SU-DHL-6 (cell line): ENCODE measurements around the gene PDGFC.

Source experiments
- H2AFZ ChIP-seq: fragments of 200-600 bp; sonication (generic); 2 replicates; pipeline ENCODE4 v1.6.1; 2014; ENCODE audit warnings: low read depth, mild to moderate bottlenecking, moderate library complexity, mixed read lengths, antibody characterized with exemption, low read length; ENCODE audit not compliant: severe bottlenecking
- H3F3A ChIP-seq: fragments of 200-600 bp; shearing (Covaris generic); 2 replicates; pipeline ENCODE4 v1.6.0; 2016; ENCODE audit warnings: antibody characterized with exemption, mild to moderate bottlenecking; ENCODE audit not compliant: insufficient read depth
- H3K27ac ChIP-seq: fragments of 200-600 bp; sonication (generic); 2 replicates; pipeline ENCODE4 v1.5.1; 2016; ENCODE audit warnings: low read depth, mild to moderate bottlenecking, low read length, moderate library complexity, mixed read lengths
- H3K27me3 ChIP-seq: fragments of 200-600 bp; sonication (generic), shearing (Covaris generic); 2 replicates; pipeline ENCODE4 v1.6.0; 2014; ENCODE audit warnings: mild to moderate bottlenecking, low read length
- H3K36me3 ChIP-seq: fragments of 200-600 bp; sonication (generic); 2 replicates; pipeline ENCODE4 v1.6.1; 2014; ENCODE audit warnings: mild to moderate bottlenecking, low read length, mixed read lengths
- H3K4me2 ChIP-seq: fragments of 300-600, 200-600 bp; shearing (Covaris generic), sonication (generic); 2 replicates; pipeline ENCODE4 v1.6.0; 2014; ENCODE audit warnings: low read length, low read depth, mild to moderate bottlenecking; ENCODE audit not compliant: poor library complexity, severe bottlenecking
- H3K4me3 ChIP-seq: fragments of 200-600 bp; sonication (generic); 2 replicates; pipeline ENCODE4 v1.5.1; 2014; ENCODE audit warnings: antibody characterized with exemption, low read length, mild to moderate bottlenecking, mixed read lengths; ENCODE audit not compliant: insufficient read depth, poor library complexity, severe bottlenecking
- H3K79me2 ChIP-seq: fragments of 200-600 bp; sonication (generic); 2 replicates; pipeline ENCODE4 v1.6.1; 2014; ENCODE audit warnings: mild to moderate bottlenecking, low read length, moderate library complexity; ENCODE audit not compliant: insufficient read depth
- H3K9ac ChIP-seq: fragments of 200-600 bp; sonication (generic); 2 replicates; pipeline ENCODE4 v1.7.0; 2014; ENCODE audit warnings: mild to moderate bottlenecking, low read length
- H3K9me2 ChIP-seq: fragments of 200-600 bp; sonication (generic); replicated peaks from 2 replicates; pipeline ENCODE4 v1.6.1; 2014; ENCODE audit warnings: low read length; ENCODE audit not compliant: insufficient read depth
- H3K9me3 ChIP-seq: fragments of 200-600 bp; sonication (generic); 2 replicates; pipeline ENCODE4 v1.6.1; 2014; ENCODE audit warnings: low read length, mixed read lengths; ENCODE audit not compliant: insufficient read depth
- H4K20me1 ChIP-seq: fragments of 200-600 bp; sonication (generic); 2 replicates; pipeline ENCODE4 v1.6.1; 2014; ENCODE audit warnings: low read depth, mild to moderate bottlenecking, antibody characterized with exemption, low read length, moderate library complexity, mixed read lengths
- EZH2phosphoT487 ChIP-seq: fragments of 200-600 bp; sonication (generic), shearing (Covaris generic); conservative IDR thresholded peaks from 2 replicates; pipeline ENCODE4 v1.6.1; 2018; ENCODE audit warnings: mild to moderate bottlenecking, antibody characterized with exemption, low read length, moderate library complexity, mixed read lengths
- TF ChIP-seq, protein P1 (sequence below): fragments of 200-600 bp; sonication (generic); IDR thresholded peaks from one replicate; pipeline ENCODE4 v1.5.1; 2017; ENCODE audit warnings: antibody characterized with exemption, mild to moderate bottlenecking, low read length, moderate library complexity; ENCODE audit not compliant: insufficient read depth, poor library complexity, severe bottlenecking

The PDGFC gene

DNA sequence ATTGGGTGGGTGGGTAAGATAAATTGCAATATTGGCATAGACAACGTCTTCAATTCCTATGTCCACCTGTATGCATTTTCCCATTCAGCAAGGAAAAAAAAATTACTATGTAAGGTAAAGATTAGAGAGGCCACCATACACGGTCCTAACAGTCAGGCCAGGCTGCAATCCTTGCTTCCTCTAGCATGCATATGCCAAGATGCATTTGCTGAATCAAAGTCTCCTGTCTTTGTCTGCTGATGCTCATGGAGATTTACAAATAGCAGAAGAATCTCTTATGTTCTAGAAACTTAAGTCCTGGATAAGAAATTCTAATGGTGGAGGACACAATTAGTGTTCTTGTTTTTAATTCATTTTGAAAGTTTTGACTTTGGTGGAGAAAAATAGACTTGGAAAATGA is 206.8 kb downstream of the PDGFC start:
- no peaks in the 10 kb centered on the region for H3K27me3 ChIP-seq
- no peak overlapping the region for H3K4me2 ChIP-seq
- H3F3A ChIP-seq: no peaks in the 10 kb centered on the region
- H3K27ac ChIP-seq: no peak overlapping the region
- H3K9me3 ChIP-seq: no peaks in the 10 kb centered on the region
- no peak overlapping the region for H3K9ac ChIP-seq
- no peaks in the 10 kb centered on the region for H3K79me2 ChIP-seq
- no peaks in the 10 kb centered on the region for H4K20me1 ChIP-seq
- H3K9me2 ChIP-seq: no peaks in the 10 kb centered on the region; the same call in 1 of the 2 replicates
- TF ChIP-seq, protein P1, sequence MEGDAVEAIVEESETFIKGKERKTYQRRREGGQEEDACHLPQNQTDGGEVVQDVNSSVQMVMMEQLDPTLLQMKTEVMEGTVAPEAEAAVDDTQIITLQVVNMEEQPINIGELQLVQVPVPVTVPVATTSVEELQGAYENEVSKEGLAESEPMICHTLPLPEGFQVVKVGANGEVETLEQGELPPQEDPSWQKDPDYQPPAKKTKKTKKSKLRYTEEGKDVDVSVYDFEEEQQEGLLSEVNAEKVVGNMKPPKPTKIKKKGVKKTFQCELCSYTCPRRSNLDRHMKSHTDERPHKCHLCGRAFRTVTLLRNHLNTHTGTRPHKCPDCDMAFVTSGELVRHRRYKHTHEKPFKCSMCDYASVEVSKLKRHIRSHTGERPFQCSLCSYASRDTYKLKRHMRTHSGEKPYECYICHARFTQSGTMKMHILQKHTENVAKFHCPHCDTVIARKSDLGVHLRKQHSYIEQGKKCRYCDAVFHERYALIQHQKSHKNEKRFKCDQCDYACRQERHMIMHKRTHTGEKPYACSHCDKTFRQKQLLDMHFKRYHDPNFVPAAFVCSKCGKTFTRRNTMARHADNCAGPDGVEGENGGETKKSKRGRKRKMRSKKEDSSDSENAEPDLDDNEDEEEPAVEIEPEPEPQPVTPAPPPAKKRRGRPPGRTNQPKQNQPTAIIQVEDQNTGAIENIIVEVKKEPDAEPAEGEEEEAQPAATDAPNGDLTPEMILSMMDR: no peak
- TF ChIP-seq EZH2phosphoT487: no peak
- no peaks in the 10 kb centered on the region for H3K36me3 ChIP-seq
- no peak overlapping the region for H2AFZ ChIP-seq
- no peak overlapping the region for H3K4me3 ChIP-seq

DNA sequence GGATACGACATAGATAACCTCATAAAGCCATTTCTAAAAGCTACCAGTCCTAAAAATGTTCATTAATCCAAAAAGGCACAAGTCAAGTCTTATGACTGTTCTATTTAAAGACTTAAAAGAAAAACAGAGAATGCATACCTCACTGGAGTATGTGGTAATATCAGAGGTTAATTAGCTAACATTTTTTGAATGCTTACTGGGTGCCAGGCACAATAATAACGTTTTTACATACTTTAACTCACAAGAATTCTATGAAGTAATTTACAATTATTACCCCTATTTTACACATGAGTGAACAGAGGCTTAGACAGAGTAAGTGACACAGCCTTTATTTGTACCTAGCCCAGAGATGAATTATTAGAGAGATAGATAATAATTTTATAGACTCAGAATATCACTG is 207.5 kb downstream of the PDGFC start:
- H3K27me3 ChIP-seq: no peaks in the 10 kb centered on the region
- no peak for TF ChIP-seq EZH2phosphoT487
- TF ChIP-seq, protein P1: no peak
- H3K9me2 ChIP-seq: no peaks in the 10 kb centered on the region; the same call in 1 of the 2 replicates
- no peaks in the 10 kb centered on the region for H3K36me3 ChIP-seq
- H3K4me3 ChIP-seq: no peak overlapping the region
- no peak overlapping the region for H3K9ac ChIP-seq
- H4K20me1 ChIP-seq: no peaks in the 10 kb centered on the region
- H3F3A ChIP-seq: no peaks in the 10 kb centered on the region
- no peaks in the 10 kb centered on the region for H3K9me3 ChIP-seq
- H2AFZ ChIP-seq: no peak overlapping the region
- no peak overlapping the region for H3K27ac ChIP-seq
- H3K79me2 ChIP-seq: no peaks in the 10 kb centered on the region
- H3K4me2 ChIP-seq: no peak overlapping the region

DNA sequence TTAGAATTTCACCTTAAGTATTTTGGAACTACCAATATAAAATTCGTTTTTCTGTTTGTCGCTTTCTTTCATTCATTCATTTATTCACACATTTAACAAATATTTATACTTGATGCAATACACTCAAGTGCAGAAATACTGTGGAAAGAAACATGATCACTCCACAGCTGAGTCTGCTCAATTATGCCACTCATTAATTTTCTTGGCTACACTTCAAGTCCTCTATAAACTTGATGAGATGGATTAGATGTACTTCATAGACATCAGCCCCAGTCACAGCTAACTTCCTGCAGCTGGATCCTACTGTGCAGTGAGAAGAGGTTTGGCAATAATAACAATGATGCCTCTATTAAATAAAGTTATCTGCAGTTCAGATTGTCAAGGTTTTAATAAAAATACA is 208.1 kb downstream of the PDGFC start:
- H4K20me1 ChIP-seq: no peaks in the 10 kb centered on the region
- no peaks in the 10 kb centered on the region for H3K9me3 ChIP-seq
- H3K9me2 ChIP-seq: no peaks in the 10 kb centered on the region; the same call in 1 of the 2 replicates
- no peaks in the 10 kb centered on the region for H3F3A ChIP-seq
- H3K36me3 ChIP-seq: no peaks in the 10 kb centered on the region
- no peak overlapping the region for H2AFZ ChIP-seq
- H3K79me2 ChIP-seq: no peaks in the 10 kb centered on the region
- H3K4me2 ChIP-seq: no peak overlapping the region
- H3K4me3 ChIP-seq: no peak overlapping the region
- H3K27me3 ChIP-seq: no peaks in the 10 kb centered on the region
- TF ChIP-seq EZH2phosphoT487: no peak
- TF ChIP-seq, protein P1: no peak
- no peak overlapping the region for H3K27ac ChIP-seq
- H3K9ac ChIP-seq: no peak overlapping the region
